Ramos (cell line): ENCODE results near the gene MT3.

Source experiments
- in situ Hi-C: fragments of 300-500 bp; cut with MboI; formaldehyde crosslinking; loops from one replicate; pipeline ENCODE4 v1.14.3; 2022; ENCODE audit warnings: low sequenced_read_pairs; ENCODE audit not compliant: unreplicated experiment

Gene MT3

DNA sequence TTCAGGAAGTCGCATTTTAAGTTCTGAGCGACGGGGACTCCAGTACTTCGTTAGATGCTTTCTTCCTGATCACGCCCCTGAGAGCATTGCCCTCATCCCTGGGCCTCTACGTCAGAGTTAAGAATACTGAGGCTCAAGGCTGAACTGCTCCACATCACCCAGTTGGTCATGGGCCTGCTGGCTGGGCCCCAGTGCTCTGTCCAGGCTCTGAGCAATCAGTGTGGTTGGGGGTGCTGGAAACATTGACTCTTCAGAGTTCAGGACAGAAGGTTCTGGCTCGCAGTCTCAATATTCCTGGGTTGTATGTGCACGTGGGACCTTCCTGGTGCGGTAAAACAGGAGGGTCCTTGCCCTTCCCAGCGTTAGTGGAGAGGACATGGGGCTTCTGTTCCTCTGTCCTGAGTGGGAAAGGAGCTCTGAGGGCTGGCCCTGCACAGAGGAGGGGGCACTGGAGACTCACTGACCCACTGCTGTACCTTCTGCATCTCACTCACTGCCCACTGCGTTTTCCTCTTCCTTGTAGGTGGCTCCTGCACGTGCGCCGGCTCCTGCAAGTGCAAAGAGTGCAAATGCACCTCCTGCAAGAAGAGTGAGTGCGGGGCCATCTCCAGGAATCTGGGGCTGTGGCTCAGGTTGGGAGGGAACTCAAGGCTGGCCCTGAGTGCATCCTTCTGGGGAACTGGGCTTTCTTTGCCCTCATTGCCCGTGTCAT lies 36.8 kb downstream of the MT3 start:
- in situ Hi-C loops, result no loop called here

DNA sequence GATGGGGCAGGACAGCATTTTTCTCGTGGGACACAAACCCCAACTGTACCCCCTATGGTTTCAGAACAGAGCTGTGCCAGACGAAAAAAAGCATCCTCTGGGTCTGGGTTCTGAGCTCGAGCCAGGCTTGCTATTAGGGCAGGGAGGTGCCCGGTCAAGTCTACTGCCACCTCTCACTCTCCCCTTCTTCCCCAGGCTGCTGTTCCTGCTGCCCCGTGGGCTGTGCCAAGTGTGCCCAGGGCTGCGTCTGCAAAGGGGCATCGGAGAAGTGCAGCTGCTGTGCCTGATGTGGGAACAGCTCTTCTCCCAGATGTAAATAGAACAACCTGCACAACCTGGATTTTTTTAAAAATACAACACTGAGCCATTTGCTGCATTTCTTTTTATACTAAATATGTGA lies 37.4 kb downstream of the MT3 start:
- in situ Hi-C loops, result no loop called here

DNA sequence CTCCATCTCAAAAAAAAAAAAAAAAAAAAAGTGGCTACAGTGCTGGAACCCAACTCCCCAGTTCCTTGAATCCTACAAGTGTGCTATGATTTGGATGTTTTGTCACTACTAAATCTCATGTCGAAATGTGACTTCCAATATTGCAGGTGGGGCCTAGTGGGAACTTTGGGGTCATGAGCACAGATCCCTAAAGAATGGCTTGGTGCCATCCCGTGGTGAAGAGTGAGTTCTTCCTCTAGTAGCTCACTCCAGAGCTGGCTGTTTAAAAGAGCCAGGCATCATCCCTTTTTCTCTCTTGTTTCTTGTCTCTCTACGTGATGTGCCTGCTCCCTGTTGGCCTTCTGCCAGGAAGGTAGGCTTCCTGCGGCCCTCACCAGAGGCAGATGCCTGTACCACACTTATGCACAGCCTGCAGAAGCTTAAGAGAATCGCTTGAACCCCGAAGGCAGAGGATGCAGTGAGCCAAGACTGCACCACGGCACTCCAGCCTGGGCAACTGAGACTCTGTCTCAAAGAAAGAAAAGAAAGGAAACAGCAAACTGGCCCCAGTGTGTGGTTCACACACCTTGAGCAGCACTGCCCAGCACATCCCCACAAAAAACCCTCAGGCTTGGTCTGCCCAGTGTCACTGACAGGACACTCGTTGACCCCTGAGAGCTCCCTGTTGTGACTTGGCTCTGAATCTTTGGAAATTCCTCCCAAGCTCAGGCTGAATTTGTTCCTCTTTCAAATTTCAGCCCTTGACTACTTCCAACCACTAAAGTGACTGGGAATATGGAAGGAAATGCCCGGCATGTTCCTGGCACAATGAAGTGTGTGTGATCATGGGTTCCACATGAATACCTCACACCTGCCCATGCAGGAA lies 39.4 kb downstream of the MT3 start:
- in situ Hi-C loops, result no loop called here

DNA sequence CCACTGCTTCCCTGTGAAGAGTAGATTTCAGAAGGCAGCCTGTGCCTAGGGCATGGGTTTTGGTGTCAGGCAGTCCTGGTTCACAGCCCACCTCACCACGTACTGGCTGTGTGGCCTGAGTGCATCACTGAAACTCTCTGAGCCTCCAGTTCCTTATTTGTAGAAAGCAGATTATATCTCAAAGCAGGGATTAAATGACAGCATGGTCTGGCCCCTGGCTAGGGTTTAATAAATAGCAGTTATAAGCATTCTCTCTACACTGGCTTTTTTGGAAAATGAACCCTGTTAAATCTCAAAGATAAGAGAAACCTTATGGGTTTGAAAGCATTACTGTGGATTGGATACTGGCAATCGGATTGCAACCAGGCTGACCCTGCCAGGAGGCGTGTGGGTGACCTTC lies 40.2 kb downstream of the MT3 start:
- in situ Hi-C loops, result no loop called here

DNA sequence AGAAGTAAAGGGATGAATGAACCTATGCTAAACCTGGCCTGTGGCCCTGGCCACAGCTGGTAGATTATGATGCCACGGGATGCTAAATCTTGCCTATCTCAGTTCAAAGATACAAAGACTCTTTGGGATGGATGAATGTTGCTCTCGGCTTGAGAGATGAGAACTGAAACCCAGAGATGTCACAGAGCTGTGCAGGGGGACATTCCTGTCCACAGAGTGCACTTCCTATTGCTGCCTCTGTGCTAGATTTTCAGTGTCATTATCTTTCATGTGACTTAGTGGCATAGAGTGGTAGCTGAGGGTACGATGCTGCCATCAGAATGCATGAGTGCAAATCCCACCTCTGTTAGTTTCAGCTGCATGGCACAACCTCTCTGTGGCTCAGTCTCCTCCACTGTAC lies 40.8 kb downstream of the MT3 start:
- in situ Hi-C loops, result no loop called here

DNA sequence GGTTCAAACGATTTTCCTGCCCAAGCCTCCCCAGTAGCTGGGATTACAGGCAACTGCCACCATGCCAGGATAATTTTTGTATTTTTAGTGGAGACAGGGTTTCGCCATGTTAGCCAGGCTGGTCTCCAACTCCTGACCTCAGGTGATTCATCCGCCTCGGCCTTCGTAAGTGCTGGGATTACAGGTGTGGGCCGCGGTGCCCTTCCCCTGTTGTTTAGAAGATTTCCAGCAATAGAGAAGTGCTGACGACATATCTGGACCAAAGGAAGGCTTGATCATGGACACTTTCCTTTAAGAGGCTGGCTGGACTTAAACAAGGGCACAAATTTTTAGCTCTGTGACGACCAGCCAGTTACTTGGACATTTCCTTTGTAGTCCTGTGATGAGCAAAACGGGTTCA lies 41.9 kb downstream of the MT3 start:
- in situ Hi-C loops, result no loop called here

DNA sequence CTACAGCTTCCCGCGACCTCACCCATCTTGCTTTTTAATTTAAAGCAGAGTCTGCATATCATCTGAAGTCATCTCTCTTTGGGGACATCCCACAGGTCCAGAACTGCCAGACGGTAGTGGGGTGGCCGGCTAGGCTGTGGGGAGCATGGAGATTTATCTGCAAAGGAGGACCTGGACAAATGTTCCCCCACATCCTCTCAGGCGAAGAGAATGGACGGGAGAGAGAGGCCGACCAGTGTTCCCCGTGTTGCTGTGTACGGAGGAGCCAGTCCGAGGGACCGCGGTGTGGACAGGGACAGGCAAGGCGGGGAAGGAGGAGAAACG lies 42.5 kb downstream of the MT3 start:
- in situ Hi-C loops, result no loop called here

DNA sequence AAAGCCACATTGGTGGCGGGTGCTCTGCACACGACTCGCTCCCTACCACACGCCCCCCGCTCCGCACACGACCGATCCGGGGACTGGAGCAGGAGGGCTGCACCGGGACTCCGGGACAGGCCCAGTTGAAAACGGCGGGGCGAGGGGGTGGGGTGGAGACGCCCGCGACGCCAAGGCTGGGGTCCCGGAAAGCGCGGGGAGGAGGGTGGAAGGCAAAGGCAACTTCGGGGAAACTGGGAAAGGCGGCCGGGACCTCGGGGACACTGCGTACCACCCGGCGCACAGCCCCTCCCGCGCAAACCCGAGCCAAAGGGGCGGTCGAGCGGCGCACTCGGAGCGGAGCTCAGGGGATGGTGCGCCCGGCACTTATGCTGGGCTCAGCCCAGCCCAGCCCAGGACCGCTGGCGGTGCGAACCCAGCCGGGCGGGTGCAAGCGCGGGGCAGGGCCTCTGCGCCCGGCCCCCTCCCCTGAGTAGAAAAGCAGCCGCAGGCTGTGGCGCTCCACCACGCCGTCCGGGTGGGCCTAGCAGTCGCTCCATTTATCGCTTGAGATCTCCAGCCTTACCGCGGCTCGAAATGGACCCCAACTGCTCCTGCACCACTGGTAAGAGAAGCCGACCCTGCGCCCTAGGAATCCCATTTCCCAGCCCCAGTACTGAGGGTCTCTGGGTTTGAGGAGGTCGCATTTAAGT lies 43.0 kb downstream of the MT3 start, which contains the start of gene MT1M:
TSS of gene MT1M (plus strand) at position 504 of the 692 bp plus-strand sequence. CDS start at position 577, 73 bp downstream.
- in situ Hi-C loops, result no loop called here

DNA sequence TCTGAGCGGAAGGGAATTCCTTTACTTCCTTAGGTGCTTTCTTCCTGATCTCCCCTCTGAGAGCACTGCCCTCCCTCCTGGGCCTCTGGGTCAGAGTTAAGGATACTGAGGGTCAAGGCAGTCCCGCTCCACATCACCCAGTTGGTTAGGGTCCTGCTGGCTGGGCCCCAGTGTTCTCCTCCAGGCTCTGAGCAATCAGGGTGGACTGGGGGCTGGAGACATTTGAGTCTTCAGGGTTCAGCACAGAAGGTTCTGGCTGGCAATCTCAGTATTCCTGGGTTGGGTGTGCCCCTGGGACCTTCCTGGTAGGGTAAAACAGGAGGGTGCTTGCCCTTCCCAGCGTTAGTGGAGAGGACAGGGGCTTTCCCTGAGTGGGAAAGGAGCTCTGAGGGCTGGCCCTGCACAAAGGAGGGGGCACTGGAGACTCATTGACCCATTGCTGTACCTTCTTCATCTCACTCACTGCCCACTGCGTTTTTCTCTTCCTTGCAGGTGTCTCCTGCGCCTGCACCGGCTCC lies 43.6 kb downstream of the MT3 start:
- in situ Hi-C loops, result no loop called here

DNA sequence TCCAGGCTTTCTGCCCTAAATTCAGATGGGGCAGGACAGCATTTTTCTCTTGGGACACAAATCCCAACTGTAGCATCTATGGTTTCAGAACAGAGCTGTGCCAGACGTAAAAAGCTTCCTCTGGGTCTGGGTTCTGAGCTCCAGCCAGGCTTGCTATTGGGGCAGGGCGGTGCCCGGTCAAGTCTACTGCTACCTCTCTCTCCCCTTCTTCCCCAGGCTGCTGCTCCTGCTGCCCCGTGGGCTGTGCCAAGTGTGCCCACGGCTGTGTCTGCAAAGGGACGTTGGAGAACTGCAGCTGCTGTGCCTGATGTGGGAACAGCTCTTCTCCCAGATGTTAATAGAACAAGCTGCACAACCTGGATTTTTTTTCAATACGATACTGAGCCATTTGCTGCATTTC lies 44.2 kb downstream of the MT3 start:
- in situ Hi-C loops, result no loop called here

DNA sequence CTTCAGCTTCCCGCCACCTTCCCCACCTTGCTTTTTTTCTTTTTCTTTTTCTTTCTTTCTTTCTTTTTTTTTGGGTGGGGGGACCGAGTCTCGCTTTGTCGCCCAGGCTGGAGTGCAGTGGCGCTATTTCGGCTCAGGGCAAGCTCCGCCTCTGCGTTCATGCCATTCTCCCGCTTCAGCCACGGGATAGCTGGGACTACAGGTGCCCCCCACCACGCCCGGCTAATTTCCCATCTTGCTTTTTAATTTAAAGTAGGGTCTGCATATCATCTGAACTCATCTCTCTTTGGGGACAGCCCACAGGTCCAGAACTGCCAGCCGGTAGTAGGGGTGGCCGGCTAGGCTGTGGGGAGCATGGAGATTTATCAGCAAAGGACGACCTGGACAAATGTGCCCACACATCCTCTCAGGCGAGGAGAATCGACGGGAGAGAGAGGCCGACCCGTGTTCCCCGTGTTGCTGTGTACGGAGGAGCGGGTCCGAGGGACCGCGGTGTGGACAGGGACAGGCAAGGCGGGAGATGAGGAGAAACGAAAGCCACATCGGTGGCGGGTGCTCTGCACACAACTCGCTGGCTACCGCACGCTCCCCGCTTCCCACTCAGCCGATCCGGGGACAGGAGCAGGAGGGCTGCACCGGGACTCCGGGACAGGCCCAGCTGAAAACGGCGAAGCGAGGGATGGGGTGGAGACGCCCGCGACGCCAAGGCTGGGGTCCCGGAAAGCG lies 45.5 kb downstream of the MT3 start:
- in situ Hi-C loops, result no loop called here

DNA sequence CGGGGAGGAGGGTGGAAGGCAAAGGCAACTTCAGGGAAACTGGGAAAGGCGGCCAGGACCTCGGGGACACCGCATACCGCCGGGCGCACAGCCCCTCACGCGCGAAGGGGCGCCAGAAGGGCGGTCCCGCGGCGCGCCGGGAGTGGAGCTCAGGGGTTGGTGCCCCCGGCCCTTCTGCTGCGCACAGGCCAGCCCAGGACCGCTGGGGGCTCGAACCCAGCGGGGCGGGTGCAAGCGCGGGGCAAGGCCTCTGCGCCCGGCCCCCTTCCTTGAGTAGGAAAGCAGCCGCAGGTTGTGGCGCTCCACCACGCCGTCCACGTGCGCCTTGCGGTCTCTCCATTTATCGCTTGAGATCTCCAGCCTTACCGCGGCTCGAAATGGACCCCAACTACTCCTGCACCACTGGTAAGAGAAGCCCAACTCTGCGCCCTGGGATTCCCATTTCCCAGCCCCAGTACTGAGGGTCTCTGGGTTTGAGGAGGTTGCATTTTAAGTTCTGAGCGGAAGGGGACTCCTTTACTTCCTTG lies 46.2 kb downstream of the MT3 start:
- in situ Hi-C loops, result no loop called here

DNA sequence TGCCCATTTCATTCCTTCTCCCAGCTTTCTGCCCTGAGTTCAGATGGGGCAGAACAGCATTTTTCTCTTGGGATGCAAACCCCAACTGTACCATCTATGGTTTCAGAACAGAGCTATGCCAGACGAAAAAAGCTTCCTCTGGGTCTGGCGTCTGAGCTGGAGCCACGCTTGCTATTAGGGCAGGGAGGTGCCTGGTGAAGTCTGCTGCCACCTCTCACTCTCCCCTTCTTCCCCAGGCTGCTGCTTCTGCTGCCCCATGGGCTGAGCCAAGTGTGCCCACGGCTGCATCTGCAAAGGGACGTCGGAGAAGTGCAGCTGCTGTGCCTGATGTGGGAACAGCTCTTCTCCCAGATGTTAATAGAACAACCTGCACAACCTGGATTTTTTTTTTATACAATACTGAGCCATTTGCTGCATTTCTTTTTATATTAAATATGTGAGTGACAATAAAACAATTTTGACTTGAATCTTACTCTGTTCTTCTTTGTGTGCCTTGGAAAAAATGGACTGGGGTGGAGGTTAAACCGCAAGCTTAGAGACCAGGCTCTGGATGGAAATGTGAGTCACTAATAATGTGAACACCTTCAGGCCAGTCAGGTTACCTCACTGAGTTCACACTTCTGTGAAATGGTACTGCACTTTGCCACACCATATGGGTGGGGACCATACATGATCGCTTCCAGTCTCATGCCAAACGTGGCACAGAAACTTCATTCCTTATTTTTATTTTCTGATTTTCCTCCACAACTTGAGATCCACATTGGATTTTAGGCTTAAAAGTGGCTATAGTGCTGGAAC lies 47.5 kb downstream of the MT3 start:
- in situ Hi-C loops, result no loop called here

DNA sequence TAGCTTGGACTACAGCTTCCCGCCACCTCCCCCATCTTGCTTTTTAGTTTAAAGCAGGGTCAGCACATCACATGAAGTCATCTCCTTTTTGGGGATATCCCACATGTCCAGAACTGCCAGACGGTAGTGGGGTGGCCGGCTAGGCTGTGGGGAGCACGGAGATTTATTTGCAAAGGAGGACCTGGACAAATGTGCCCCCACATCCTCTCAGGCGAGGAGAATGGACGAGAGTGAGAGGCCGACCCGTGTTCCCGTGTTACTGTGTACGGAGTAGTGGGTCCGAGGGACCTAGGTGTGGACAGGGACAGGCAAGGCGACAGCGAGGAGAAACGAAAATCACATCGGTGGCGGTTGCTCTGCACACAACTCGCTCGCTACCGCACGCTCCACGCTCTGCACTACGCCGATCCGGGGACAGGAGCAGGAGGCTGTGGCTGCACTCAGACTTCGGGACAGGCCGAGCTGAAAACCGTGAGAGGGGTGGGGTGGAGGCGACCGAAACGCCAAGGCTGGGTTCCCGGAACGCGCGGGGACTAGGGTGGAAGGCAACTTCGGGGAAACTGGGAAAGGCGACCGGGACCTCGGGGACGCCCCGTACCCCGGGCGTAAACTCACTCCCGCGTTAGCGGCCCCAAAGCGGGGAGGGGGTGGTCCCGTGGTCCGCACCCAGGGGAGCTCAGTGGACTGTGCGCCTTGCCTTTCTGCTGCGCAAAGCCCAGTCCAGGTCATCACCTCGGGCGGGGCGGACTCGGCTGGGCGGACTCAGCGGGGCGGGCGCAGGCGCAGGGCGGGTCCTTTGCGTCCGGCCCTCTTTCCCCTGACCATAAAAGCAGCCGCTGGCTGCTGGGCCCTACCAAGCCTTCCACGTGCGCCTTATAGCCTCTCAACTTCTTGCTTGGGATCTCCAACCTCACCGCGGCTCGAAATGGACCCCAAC lies 48.8 kb downstream of the MT3 start, which contains the start of gene MT1A:
TSS of gene MT1A (plus strand) at position 853 of the 937 bp plus-strand sequence. CDS start at position 926, 73 bp downstream.
- in situ Hi-C loops, result no loop called here

DNA sequence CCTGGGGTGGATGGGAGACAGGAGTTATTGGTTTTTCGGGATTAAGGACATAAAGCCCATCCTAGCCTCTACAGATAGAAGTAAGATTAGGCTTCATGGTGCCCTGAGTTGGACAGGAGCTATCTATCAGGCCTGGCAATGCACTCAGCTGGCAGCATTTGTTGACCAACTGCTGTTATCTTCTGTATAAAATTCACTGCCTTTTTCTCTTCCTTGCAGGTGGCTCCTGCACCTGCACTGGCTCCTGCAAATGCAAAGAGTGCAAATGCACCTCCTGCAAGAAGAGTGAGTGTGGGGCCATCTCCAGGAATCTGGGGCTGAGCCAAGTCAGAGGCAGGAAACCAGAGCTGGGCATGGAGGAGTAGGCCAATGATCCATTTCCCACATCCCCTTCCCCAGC lies 49.7 kb downstream of the MT3 start:
- in situ Hi-C loops, result no loop called here

DNA sequence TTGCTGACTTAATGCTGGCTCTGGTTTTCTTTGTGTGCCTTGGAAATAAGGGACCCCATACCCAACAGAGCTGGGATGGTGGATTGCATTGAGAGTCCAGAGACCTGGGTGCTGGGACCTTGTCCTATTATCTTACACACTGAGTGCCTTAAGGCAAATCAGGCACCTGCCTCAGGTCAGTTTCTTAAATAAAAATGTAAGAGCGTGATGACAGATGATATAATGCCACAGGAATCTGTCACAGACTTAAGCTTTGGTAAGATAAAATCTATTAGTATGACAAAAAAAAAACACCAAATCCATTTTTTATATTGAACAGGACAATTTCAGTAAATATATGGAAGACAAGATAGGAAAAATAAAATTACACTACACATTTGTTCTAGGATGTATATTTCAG lies 50.7 kb downstream of the MT3 start:
- in situ Hi-C loops, result no loop called here
